Subcutaneous abdominal adipose tissue (tissue), 5 donors: ENCODE results near the gene DYNC1I2.
"Not testable (repeated sequence)": the region's sequence is repeated elsewhere in the genome, so short reads cannot be mapped to it uniquely, and the experiment has no call there.

Source experiments
- H3K27ac ChIP-seq: one replicate; pipeline ENCODE4 v1.7.0; 2013; ENCODE audit warnings: low read depth, mild to moderate bottlenecking, inconsistent platforms, low read length, moderate library complexity
- H3K27me3 ChIP-seq, 5 donors: one replicate each; pipeline ENCODE4 v1.7.0; 2013; ENCODE audit warnings: low read length in 5 of 5, inconsistent platforms in 1 of 5; ENCODE audit not compliant: control insufficient read depth in 5 of 5, insufficient read depth in 4 of 5
- H3K36me3 ChIP-seq, 5 donors: one replicate each; pipeline ENCODE4 v1.7.0; 2013; ENCODE audit warnings: low read length in 5 of 5; ENCODE audit not compliant: control insufficient read depth in 5 of 5, insufficient read depth in 5 of 5
- H3K4me1 ChIP-seq, 5 donors: one replicate each; pipeline ENCODE4 v1.7.0; 2013; ENCODE audit warnings: low read length in 5 of 5, mild to moderate bottlenecking in 3 of 5, moderate library complexity in 1 of 5; ENCODE audit not compliant: control insufficient read depth in 5 of 5, insufficient read depth in 5 of 5
- H3K4me3 ChIP-seq, 5 donors: one replicate each; pipeline ENCODE4 v1.7.0; 2013; ENCODE audit warnings: low read length in 5 of 5, low read depth in 1 of 5
- H3K9ac ChIP-seq, 5 donors: one replicate each; pipeline ENCODE4 v1.7.0; 2013; ENCODE audit warnings: low read length in 5 of 5, mild to moderate bottlenecking in 4 of 5, moderate library complexity in 3 of 5
- H3K9me3 ChIP-seq, 5 donors: one replicate each; pipeline ENCODE4 v1.7.0; 2013; ENCODE audit warnings: low read length in 5 of 5; ENCODE audit not compliant: control insufficient read depth in 5 of 5
- donor health status: healthy.
- donor health status: healthy.
- donor health status: healthy.
- donor health status: healthy.
- donor health status: healthy.

The DYNC1I2 gene

DNA sequence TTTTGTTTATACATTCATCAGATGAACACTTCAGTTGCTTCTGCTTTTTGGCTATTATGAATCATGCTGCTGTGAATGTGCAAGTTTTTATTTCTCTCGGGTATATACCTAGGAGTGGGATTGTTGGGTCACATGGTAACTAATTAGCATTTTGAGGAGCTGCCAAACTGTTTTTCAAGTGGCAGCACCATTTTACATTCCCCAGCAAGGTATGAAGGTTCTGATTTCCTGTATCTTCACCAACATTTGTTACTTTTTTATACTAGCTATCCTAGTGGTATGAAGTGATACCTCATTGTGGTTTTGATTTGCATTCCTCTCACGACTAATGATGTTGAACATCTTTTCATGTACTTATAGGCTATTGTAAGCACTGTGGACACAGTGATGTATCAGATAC lies 53.9 kb downstream of the DYNC1I2 start:
- Histone ChIP-seq H3K9ac (no peak overlapping the region), H3K27me3 (no peaks in the 10 kb centered on the region), H3K4me1 (no peaks in the 10 kb centered on the region), H3K27ac (no peak overlapping the region), H3K36me3 (peaks cover 56 to 77% (median 65%) of the 10 kb centered on the region in 5 donors), H3K4me3 (no peak overlapping the region), H3K9me3 (no peaks in the 10 kb centered on the region)

GRCh38 chr2:171742760-171743159 lies 55.5 kb downstream of the DYNC1I2 start:
- Histone ChIP-seq H3K27me3 (no peaks in the 10 kb centered on the region), H3K9me3 (no peaks in the 10 kb centered on the region), H3K9ac (no peak overlapping the region), H3K27ac (no peak overlapping the region), H3K4me1 (no peaks in the 10 kb centered on the region), H3K4me3 (no peak overlapping the region), H3K36me3 (peaks cover 50 to 81% (median 61%) of the 10 kb centered on the region in 5 donors)

- H3K9ac ChIP-seq = no peak overlapping the region
- no peak overlapping the region for H3K27ac ChIP-seq
- H3K9me3 ChIP-seq = no peaks in the 10 kb centered on the region
- H3K36me3 ChIP-seq = peaks cover 51 to 82% (median 64%) of the 10 kb centered on the region in 5 donors
- no peak overlapping the region for H3K4me3 ChIP-seq
- H3K27me3 ChIP-seq = no peaks in the 10 kb centered on the region
- no peaks in the 10 kb centered on the region for H3K4me1 ChIP-seq
These were observed 57.9 kb downstream of the DYNC1I2 start for GRCh38 chr2:171745141-171745540.

DNA sequence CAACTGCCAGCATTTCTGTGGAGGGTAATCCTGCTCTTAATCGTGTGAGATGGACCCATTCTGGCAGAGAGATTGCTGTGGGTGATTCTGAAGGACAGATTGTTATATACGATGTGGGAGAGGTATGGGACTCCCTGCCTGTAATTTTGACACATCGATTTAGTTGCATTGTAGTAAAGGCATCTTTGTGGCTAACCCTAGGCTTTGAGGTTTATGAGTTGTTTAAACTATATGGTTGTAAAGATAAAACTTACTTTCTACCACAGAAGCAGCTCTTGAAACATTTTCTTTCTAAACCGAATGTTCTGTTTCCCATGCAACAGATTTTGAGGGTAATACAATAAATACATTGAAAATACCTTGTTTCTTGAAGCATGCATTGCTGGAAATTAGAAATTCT lies 58.5 kb downstream of the DYNC1I2 start:
- Histone ChIP-seq H3K9ac (no peak overlapping the region), H3K27me3 (no peaks in the 10 kb centered on the region), H3K36me3 (peaks cover 51 to 84% (median 62%) of the 10 kb centered on the region in 5 donors), H3K4me1 (no peaks in the 10 kb centered on the region), H3K4me3 (no peak overlapping the region), H3K9me3 (no peaks in the 10 kb centered on the region), H3K27ac (no peak overlapping the region)

DNA sequence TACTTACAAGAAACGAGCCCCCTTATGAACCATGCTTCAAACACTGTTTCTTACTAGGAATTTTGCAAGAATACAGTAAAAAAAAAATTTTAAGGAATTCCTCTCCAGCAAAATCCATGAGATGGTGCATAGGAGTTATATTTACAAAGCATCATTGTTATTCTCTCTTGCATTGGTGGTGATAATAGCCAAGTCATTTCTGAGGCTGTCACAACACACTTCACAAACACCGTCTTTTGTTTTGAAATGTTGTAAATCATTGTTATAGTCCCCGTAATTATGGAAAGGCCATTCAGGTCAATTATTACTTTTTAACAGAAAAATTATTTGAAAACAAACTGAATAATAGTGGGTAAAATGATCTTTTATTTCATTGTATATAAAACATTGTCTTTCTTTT lies 60.1 kb downstream of the DYNC1I2 start:
- H3K4me3 ChIP-seq = no peak overlapping the region
- H3K9ac ChIP-seq = no peak overlapping the region
- peaks cover 51 to 84% (median 62%) of the 10 kb centered on the region in 5 donors for H3K36me3 ChIP-seq
- no peaks in the 10 kb centered on the region for H3K27me3 ChIP-seq
- no peaks in the 10 kb centered on the region for H3K4me1 ChIP-seq
- no peaks in the 10 kb centered on the region for H3K9me3 ChIP-seq
- H3K27ac ChIP-seq = no peak overlapping the region

DNA sequence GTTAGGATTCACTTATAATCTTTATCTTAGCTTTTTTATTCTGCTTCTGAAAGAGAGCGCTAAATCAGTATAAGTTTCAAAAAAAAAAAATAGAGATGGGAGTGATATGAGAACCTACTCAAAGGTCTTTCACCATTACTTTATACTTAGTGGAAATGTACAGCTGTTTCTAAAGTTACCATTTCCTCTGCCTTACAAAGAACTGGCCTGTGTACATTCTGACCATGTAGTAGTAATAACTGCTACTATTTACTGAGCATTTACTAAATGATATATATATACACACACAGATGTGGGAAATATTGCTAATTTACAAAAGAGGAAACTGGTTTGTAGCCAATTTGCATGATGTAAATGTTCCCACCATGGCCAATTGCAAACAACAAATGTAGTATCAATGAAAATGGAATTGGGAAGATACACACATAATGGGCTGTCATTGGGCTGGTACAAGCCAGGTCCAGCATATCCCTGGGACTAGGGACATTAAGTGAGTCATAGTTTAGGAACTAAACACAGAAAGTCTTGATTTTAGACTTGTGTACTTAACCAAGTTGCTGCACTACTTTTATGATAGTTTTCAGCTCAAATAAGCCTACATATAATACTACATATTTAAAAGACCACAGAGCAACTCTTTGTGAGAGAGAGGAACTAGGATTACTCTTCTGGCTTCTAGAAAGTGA lies 67.1 kb downstream of the DYNC1I2 start:
- Histone ChIP-seq H3K9ac (no peak overlapping the region), H3K27ac (no peak overlapping the region), H3K4me3 (no peak overlapping the region), H3K36me3 (peaks cover 19 to 42% (median 29%) of the 10 kb centered on the region in 5 donors), H3K4me1 (no peaks in the 10 kb centered on the region), H3K9me3 (no peaks in the 10 kb centered on the region), H3K27me3 (no peaks in the 10 kb centered on the region)

DNA sequence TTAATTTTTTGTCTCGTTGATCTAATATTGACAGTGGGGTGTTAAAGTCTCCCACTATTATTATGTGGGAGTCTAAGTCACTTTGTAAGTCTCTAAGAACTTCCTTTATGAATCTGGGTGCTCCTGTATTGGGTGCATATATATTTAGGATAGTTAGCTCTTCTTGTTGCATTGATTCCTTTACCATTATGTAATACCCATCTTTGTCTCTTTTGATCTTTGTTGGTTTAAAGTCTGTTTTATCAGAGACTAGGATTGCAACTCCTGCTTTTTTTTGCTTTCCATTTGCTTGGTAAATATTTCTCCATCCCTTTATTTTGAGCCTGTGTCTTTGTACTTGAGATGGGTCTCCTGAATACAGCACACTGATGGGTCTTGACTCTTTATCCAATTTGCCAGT lies 71.5 kb downstream of the DYNC1I2 start:
- H3K36me3 ChIP-seq = peaks cover 9 to 26% (median 15%) of the 10 kb centered on the region in 5 donors
- not testable (repeated sequence) for H3K9me3 ChIP-seq, H3K27me3 ChIP-seq, H3K27ac ChIP-seq, H3K4me1 ChIP-seq, H3K9ac ChIP-seq, H3K4me3 ChIP-seq

DNA sequence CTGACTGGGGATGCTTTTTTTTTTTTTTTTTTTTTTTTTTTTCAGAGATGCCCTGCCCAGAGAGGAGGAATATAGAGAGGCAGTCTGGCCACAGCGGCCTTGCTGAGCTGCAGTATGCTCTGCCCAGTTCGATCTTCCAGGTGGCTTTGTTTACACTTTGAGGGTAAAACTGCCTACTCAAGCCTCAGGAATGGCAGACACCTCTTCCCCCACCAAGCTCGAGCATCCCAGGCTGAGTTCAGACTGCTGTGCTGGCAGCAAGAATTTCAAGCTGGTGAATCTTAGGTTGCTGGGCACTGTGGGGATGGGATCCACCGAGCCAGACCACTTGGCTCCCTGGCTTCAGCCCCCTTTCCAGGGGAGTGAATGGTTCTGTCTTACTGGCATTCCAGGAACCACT lies 73.9 kb downstream of the DYNC1I2 start:
- H3K27ac ChIP-seq, H3K4me1 ChIP-seq: not testable (repeated sequence)
- peaks cover 5 to 23% (median 12%) of the 10 kb centered on the region in 5 donors for H3K36me3 ChIP-seq

DNA sequence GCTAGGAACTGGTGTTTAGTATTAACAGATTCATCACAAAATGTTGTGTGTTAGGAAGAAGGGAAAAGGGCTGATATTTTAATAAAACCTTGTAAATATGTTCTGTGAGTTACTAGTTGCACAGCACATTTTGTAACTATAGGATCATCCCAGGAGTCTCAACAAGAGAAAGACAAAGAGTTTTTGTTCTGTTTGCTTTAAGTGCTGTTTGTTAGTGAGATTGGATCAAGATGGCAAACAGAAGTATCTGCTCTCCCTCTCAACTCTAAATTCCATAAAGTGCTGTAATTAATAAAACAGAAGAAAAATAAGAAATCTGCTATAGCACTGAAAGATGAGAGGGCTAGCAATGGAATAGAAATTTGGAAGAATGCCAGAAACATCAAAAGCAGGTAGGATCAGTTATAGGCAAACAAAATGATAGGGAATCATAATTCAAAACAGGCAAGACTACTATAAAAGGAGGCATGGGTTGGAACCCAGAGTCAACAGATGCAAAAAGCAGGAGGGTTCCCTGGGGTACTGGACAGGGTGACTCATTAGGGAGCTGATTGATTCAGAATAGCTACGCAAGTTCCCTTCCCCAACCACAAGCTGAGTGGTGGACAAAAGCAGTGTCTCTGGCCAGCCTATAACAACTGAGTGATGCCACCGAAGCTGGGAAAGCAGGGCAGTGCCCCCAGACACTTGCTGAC lies 75.8 kb downstream of the DYNC1I2 start:
- H3K9ac ChIP-seq = no peak overlapping the region
- H3K36me3 ChIP-seq = peaks cover 5 to 23% (median 12%) of the 10 kb centered on the region in 5 donors
- H3K27ac ChIP-seq = no peak overlapping the region
- H3K4me3 ChIP-seq = no peak overlapping the region
- no peaks in the 10 kb centered on the region for H3K4me1 ChIP-seq
- no peaks in the 10 kb centered on the region for H3K9me3 ChIP-seq
- H3K27me3 ChIP-seq = no peaks in the 10 kb centered on the region

More for the DNA sequence above, 73.9 kb downstream of the DYNC1I2 start:
- not testable (repeated sequence) for H3K27me3 ChIP-seq, H3K9ac ChIP-seq, H3K9me3 ChIP-seq, H3K4me3 ChIP-seq

DNA sequence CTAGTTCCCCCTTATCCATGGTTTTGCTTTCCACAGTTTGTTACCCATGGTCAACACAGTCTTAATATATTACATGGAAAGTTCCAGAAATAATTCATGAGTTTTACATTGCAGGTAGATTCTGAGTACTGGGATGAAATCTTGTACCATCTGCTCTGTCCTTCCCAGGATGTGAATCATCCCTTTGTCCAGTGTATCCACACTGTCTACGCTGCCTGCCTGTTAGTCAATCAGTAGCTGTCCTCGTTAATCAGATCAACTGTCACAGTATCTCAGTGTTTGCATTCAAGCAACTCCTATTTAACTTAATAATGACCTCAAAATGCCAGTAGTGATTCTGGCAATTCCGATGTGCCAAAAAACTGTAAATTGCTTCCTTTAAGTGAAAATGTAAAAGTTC lies 76.3 kb downstream of the DYNC1I2 start:
- H3K4me1 ChIP-seq = no peaks in the 10 kb centered on the region
- H3K9ac ChIP-seq = no peak overlapping the region
- no peaks in the 10 kb centered on the region for H3K9me3 ChIP-seq
- no peak overlapping the region for H3K27ac ChIP-seq
- H3K27me3 ChIP-seq = no peaks in the 10 kb centered on the region
- H3K4me3 ChIP-seq = no peak overlapping the region
- H3K36me3 ChIP-seq = peaks cover 5 to 23% (median 12%) of the 10 kb centered on the region in 5 donors
